Stimulated activated CD8-positive, alpha-beta memory T cell treated with anti-CD3 and anti-CD28 coated beads, Interleukin-15, amount 100 ng/mL, for 1 hour (primary cell): Measurements from ENCODE around the gene NTM.

Experiments
- DNase-seq: peaks from one replicate; pipeline ENCODE4 v3.0.0-alpha.2; 2020; ENCODE audit warnings: low read depth

NTM gene

GRCh38 chr11:131832079-131832478 is 461.7 kb downstream of the NTM start:
- no peak for DNase-seq

- DNase-seq, result no peak
These were observed 463.0 kb downstream of the NTM start for GRCh38 chr11:131833366-131833765.

DNA sequence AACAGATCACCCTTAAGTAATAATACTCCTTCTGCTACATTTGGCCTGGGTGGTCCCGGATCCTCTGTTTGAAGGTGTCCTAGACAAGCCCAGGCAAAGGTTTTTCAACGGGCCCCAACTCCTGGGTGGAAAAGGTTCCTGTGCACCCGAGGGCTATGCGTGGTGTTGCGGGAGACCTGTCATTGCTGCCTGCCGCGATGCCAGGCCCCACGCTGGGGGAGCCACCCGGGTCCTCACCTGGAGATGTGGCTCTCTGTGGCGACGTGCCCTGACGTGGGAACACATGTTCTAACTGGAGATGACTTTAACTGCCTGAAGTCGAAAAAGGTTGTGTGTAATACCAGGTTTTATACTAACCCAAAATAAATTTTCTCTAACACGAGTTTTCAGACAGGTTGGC is 467.1 kb downstream of the NTM start:
- DNase-seq, result no peak

GRCh38 chr11:131838016-131838415 is 467.6 kb downstream of the NTM start:
- no peak for DNase-seq

- DNase-seq, result no peak
These were observed 468.9 kb downstream of the NTM start for GRCh38 chr11:131839326-131839725.

GRCh38 chr11:131840545-131840944 is 470.1 kb downstream of the NTM start:
- no peak for DNase-seq

DNA sequence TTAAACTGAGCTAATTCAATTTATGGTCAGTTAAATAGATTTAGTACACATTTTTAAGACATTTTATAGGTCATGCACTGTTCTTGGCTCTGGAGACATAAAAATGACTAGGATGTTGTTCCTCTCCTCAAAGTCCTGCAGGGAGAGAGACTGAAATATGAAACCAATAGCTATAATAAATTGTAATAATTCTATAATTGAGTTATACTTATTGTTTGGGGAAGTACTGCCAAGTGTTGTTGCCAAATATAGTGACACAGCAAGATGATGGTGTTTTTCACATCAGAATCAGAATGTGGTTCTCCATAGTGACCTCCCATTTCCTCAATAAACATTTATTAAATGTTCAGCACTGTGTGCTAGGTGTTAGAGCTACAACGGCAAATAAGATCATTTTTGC is 470.6 kb downstream of the NTM start:
- DNase-seq, result no peak

- no peak for DNase-seq
These were observed 471.7 kb downstream of the NTM start for GRCh38 chr11:131841925-131842635.

- DNase-seq, result no peak
These were observed 474.8 kb downstream of the NTM start for GRCh38 chr11:131845255-131845654.

DNA sequence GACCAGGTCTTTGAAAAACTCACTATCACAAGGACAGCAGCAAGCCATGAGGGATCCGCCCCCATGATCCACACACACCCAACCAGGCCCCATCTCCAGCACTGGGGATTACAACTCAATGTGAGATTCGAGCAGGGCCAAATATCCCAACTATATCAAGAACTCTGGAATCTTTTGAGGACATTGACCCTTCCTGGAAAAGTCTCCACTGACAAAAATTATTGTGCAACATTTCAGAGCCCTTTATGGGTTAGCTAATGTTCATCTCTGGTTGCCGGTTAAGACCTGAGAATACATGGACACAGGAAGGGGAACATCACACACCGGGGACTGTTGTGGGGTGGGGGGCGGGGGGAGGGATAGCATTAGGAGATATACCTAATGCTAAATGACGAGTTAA is 479.1 kb downstream of the NTM start:
- no peak for DNase-seq

DNA sequence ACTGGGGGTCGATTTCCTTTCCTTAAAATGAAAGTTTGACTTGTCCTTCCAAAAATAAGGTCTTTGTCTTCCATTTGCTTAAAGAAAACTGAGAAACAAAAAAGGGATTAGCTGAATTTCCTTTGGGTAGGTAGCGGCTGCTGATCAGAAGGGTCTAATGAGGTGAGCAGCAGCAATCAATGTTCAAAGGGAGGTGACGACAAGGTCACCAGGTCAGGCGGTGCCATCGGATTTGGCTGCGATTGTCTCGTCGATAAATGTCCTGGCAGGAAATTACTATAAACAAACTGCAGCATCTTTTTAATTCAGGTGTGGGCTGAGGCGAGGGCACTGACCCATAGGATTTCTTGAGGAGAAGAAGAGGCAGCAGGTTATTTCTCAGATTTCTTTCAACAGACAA is 480.1 kb downstream of the NTM start:
- no peak for DNase-seq

DNA sequence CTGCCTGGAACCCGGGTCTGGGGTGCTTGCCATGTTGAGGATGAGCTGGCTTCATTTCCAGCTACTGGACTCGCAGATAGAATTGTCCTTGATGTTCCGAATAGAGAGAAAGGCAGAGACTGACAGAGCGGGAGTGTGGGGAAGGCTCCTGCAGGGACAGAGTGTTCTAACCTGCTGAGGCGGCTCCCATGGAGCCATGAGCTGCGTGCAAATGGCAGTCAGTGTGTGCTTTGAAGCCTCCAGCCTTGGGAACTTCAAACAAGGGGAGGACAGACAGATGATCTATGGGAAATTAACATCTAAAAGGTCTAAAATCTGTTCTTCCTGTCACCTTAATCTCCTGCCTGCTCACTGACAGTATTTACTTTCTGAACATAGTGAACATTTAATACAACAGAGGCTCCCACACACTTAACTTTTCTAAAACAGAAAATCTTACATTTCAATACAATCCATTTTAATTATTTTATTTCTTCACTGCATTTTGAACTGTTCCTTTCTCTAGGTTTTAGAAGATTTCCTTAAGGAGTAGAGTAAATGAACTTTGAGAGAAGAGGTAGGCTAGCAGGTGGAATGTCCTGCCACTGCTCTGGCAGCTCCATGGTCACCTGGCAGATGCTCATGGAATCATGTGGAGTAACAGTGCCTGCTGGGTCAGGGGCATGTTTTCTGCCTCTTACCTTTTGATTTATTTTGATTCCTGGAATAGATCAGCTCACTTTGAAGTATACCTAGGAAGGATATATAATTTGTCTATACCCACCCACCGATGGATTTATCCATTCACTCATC is 481.7 kb downstream of the NTM start:
- DNase-seq, result no peak

DNA sequence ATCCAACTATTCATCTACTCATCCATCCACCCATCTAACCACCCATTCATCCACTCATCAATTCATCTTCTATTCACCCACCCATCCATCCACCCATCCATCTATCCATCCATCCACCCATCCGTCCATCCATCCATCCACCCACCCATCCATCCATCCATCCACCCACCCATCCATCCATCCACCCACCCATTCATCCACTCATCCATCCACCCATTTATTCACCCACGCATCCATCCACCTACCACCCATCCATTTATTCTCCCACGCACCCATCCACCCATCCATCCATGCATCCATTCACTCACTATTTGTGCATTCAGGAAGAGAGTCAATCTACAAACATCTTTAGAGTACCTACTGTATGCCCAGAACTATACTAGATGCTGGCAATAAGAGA is 482.3 kb downstream of the NTM start:
- no peak for DNase-seq

DNA sequence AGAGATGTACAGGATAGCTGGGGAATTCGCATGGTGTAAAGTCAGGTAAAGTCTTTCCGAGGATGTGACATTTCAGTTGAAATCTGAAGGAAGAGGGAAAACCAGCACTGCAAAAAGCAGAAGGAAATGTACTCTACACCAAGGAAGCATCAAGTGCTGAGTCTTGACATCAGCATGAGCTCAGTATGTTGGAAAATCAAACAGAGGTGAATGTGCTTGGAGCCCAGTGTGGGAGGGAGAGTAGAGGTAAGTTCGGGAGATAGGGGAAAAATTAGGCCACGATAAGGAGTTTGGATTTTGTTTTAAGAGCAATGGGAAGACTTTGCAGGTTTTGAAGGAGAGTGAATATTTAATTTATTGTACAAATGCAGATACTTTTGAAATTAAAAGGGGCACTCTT is 484.0 kb downstream of the NTM start:
- DNase-seq, result no peak

GRCh38 chr11:131855320-131855719 is 484.9 kb downstream of the NTM start:
- no peak for DNase-seq

DNA sequence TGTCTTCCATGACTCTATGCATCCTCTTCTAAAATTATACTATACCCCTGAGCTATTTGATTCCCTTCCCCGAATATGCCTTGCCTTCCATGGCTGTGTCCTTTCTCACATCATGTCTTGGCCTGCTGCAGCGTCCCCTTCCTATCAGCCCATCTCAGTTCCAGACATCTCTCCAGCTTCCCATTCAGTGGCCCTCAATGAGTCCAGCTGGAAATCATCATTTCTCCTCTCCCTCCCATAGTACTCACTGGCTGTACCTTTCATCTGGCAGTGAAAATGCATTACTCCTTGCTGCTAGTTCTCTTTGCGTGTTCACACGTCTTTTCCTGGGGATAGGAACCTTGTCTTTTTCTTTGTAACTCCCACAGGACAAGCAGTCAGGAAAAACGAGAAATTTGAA is 486.8 kb downstream of the NTM start:
- DNase-seq, result no peak

DNA sequence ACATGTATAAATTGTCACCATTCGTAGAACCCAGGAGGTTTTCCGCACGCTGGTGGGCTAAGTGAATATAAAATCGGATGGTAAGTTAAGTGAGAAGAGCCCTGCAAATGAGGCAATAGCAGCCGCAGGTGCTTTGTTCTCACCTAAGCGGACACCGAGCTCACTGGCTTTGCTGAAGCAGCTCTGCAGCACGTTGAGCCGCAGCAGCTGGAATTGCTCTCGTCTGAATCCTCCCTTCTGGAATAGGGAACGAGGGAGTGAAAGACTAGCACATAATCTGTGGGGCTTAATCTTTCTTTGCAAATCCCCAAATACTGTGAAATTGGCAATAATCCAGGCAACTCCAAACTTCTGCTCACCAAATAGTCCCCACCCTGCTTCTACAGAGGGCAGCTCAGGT is 488.1 kb downstream of the NTM start:
- DNase-seq, result no peak

- no peak for DNase-seq
These were observed 489.3 kb downstream of the NTM start for GRCh38 chr11:131859538-131860210.

DNA sequence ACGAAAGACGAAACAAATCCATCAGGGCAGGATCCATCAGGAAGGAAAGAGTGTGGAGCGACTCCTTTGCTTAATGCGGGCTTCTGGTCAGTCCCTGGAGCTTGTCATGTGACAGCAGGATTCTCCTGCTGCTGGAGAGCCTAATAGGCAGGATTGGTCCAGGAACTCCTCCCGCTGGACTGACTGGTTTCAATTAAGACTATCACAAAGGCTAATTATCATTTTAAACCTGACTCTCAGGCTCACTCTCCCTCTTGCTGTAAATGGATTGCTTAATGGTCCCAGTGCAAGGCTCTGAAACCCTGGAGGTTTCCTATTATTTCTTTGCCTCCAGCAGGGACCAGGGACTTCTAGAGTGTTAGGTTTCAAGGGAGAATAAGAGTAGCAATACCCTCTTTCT is 493.8 kb downstream of the NTM start:
- DNase-seq, result no peak

- no peak for DNase-seq
These were observed 495.4 kb downstream of the NTM start for GRCh38 chr11:131865860-131866259.

GRCh38 chr11:131866535-131867400 is 496.4 kb downstream of the NTM start:
- DNase-seq, result no peak
